Ishikawa (cell line): ENCODE measurements around the gene GLB1L.

Experiments used
- CEBPB ChIP-seq: IDR thresholded peaks from 2 replicates; pipeline ENCODE4 v1.6.1; 2012
- CREB1 ChIP-seq: IDR thresholded peaks from 2 replicates; pipeline ENCODE4 v1.6.1; 2012; ENCODE audit warnings: low read depth
- EGR1 ChIP-seq: IDR thresholded peaks from 2 replicates; pipeline ENCODE4 v1.6.1; 2012
- EP300 ChIP-seq: IDR thresholded peaks from 2 replicates; pipeline ENCODE4 v1.6.1; 2012; ENCODE audit warnings: borderline replicate concordance
- FOXM1 ChIP-seq: IDR thresholded peaks from 2 replicates; pipeline ENCODE4 v1.6.1; 2012; ENCODE audit warnings: low read depth, borderline replicate concordance
- MAX ChIP-seq: IDR thresholded peaks from 2 replicates; pipeline ENCODE4 v1.6.1; 2012
- NFIC ChIP-seq: IDR thresholded peaks from 2 replicates; pipeline ENCODE4 v1.6.1; 2012
- RAD21 ChIP-seq: IDR thresholded peaks from 2 replicates; pipeline ENCODE4 v1.6.1; 2012; ENCODE audit warnings: low read depth
- REST ChIP-seq: IDR thresholded peaks from 2 replicates; pipeline ENCODE4 v1.6.1; 2012; ENCODE audit warnings: low read depth, mild to moderate bottlenecking
- TAF1 ChIP-seq: IDR thresholded peaks from 2 replicates; pipeline ENCODE4 v1.6.1; 2012; ENCODE audit warnings: low read depth, mild to moderate bottlenecking
- TCF12 ChIP-seq: IDR thresholded peaks from 2 replicates; pipeline ENCODE4 v1.6.1; 2012; ENCODE audit warnings: low read depth
- TEAD4 ChIP-seq: IDR thresholded peaks from 2 replicates; pipeline ENCODE4 v1.6.1; 2012
- YY1 ChIP-seq: IDR thresholded peaks from 2 replicates; pipeline ENCODE4 v1.6.1; 2012; ENCODE audit warnings: low read depth
- ZBTB7A ChIP-seq: IDR thresholded peaks from 2 replicates; pipeline ENCODE4 v1.6.1; 2012; ENCODE audit warnings: low read depth
- TF ChIP-seq, protein P1 (sequence below): IDR thresholded peaks from 2 replicates; pipeline ENCODE4 v1.6.1; 2012

Gene GLB1L

DNA sequence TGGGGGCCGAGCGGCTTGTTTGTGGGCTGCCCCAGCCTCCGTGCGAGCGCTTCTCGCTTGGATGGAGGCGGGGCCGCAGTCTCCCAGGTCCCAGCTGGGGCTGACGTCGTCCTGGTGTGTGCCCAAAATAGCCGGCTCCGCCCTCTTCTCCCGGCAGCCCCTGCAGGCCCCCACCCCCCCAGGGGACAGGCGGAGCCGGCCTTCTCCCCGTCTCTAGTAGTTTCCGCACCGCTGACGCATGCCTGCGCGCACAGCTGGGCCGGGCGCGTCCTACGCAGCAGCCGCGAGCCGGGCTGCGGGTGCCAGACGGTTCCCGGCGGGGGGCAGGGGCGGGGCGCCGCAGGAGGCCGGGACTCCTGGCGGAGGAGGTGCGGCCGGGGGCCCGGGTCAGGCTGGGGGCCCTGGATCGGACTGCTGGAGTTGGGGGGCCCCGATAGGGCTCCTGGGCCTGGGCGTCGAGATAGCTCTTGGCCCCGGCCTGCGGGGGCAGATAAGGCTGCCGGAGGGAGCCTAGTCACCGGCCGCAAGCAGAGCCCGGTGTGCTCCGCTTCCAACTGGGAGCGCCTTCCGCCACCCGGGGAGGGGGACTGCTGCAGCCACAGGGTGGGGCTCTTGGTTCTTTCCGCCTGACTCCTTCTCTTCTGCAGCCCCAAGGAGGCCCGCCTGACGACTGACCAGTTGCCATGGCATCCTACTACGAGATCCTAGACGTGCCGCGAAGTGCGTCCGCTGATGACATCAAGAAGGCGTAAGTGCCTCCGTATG, 34.1 kb upstream of the GLB1L start, which contains the start of gene DNAJB2:
TSS of gene DNAJB2 (plus strand) at position 216 of the 765 bp plus-strand sequence. CDS start at position 684, 468 bp downstream.
- TF ChIP-seq EP300 = peak; percentile 76
- TF ChIP-seq EGR1 = peak; percentile 61
- TF ChIP-seq REST = no peak
- TF ChIP-seq, protein P1, sequence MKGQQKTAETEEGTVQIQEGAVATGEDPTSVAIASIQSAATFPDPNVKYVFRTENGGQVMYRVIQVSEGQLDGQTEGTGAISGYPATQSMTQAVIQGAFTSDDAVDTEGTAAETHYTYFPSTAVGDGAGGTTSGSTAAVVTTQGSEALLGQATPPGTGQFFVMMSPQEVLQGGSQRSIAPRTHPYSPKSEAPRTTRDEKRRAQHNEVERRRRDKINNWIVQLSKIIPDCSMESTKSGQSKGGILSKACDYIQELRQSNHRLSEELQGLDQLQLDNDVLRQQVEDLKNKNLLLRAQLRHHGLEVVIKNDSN = no peak
- TF ChIP-seq TCF12 = peak; percentile 92
- no peak; the same call in 1 of the 2 replicates for TF ChIP-seq ZBTB7A
- no peak for TF ChIP-seq FOXM1
- peak; percentile 72 for TF ChIP-seq NFIC
- TF ChIP-seq CEBPB = peak; percentile 15; the same call in 1 of the 2 replicates
- TF ChIP-seq TEAD4 = peak; percentile 71
- peak; percentile 74; the same call in 1 of the 2 replicates for TF ChIP-seq MAX
- 0 out of 2 replicates have a peak, but pooled peaks have one; percentile 24 for TF ChIP-seq RAD21
- peak; percentile 61 for TF ChIP-seq YY1
- TF ChIP-seq CREB1 = peak; percentile 80
- TF ChIP-seq TAF1 = no peak

GRCh38 chr2:219278655-219279150, 33.5 kb upstream of the GLB1L start:
- TF ChIP-seq EP300 (no peak), TCF12 (no peak), CEBPB (no peak), FOXM1 (no peak), TEAD4 (no peak), EGR1 (no peak), ZBTB7A (no peak), MAX (no peak), YY1 (no peak), CREB1 (no peak), RAD21 (no peak), TAF1 (no peak), NFIC (no peak)

DNA sequence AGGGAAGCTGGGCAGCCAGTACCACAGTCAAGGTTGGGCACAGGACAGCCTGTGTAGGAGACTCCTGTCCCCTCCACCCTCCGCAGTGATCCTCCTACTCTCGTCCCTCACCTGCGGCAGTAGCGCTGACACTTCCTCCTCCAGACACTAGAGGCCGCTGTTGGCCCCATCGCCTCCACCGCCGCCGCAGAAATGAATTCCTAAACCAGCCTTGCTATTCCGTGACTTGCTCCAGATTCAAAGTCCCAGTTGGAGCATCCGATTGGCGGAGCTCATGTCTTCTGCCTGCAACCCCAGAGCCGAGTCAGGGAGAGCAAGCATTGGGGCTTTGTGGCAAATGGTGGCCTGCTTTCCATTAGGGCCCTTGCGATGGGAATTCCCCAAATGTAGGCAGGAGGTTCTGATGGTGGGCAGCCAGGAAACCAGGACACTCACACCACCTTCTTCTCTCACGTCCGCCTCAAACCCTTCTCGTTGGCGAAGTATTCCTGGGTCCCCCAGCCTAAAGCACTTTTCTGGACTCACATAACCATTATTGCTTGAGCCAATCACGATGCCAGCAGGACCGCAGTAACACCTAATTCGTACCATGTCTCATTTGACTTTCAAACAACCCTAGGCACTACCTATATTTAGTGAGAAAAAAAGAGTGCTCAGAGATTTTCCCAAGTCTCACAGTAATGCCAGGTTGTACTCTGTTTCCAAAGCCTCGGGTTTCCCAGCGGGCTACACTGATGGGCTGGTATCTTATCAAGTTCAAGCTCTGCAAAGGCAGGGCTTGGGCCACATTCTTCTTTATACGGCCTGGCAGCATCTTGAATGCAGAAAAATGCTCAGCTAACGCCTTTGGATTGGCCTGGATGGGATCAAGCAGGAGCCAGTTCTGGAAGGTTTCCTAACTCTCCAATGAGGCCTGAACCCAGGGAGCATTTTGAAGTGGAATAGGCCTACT, 32.7 kb upstream of the GLB1L start:
- peak; percentile 82 for TF ChIP-seq RAD21
- 0 out of 2 replicates have a peak, but pooled peaks have one; percentile 20 for TF ChIP-seq EP300
- no peak for TF ChIP-seq REST

DNA sequence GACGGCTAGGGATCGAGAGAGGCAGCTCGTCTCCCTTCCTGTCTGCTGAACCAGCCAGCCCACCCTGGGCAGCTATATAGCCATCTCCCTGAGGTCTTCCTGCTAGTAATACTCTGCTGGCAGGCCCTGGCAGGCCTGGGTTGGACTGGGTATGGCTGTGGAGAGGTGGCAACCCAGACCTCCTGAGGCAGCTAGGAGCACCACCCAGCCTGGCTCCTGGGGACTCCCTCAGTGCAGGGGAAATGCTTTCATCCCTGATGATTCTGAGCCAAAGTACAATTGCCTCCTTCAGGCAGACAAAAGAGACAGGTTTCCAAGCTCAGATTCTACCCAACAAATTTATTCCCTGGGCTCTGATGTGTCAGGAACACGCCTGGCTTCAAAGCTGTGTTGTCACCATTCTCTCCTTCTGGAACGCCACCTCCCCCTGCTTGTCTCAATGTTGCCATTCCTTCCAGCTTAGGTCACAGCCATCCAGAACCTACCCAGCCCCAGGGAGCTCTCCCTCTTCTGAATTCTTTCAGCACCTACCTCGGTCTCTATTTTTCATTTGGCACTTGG, 29.2 kb upstream of the GLB1L start:
- TF ChIP-seq FOXM1 (peak; percentile 64), TCF12 (peak; percentile 79), ZBTB7A (no peak), EP300 (peak; percentile 90), TEAD4 (peak; percentile 91), CEBPB (peak; percentile 2; the same call in 1 of the 2 replicates), TAF1 (no peak), MAX (peak; percentile 47; the same call in 1 of the 2 replicates), YY1 (no peak), NFIC (peak; percentile 68)

- TF ChIP-seq TEAD4 = peak; percentile 81
- no peak for TF ChIP-seq YY1
- no peak for TF ChIP-seq ZBTB7A
- TF ChIP-seq TCF12 = peak; percentile 88
- no peak for TF ChIP-seq CEBPB
- no peak for TF ChIP-seq MAX
- no peak for TF ChIP-seq EGR1
- no peak for TF ChIP-seq CREB1
- TF ChIP-seq, protein P1 = no peak
- TF ChIP-seq FOXM1 = peak; percentile 76
- no peak for TF ChIP-seq TAF1
- no peak for TF ChIP-seq REST
- no peak; the same call in 1 of the 2 replicates for TF ChIP-seq RAD21
- TF ChIP-seq EP300 = peak; percentile 94
- peak; percentile 82 for TF ChIP-seq NFIC
Observed at GRCh38 chr2:219273937-219274336, 28.7 kb upstream of the GLB1L start.
